WERI-Rb-1 (cell line): ENCODE measurements around the gene ZNF774.

ENCODE experiments used
- DNase-seq: peaks from one replicate; pipeline ENCODE4 v3.0.0-alpha.2; 2020
- H3K27ac ChIP-seq: fragments of 250-450 bp; sonication (Bioruptor Pico); 2 replicates; pipeline ENCODE4 v1.5.1; 2020; ENCODE audit warnings: mild to moderate bottlenecking, moderate library complexity
- H3K27me3 ChIP-seq: fragments of 250-450 bp; sonication (Bioruptor Pico); 2 replicates; pipeline ENCODE4 v1.5.1; 2021; ENCODE audit warnings: mild to moderate bottlenecking, low read depth, moderate library complexity; ENCODE audit not compliant: insufficient read depth, severe bottlenecking
- H3K36me3 ChIP-seq: fragments of 250-450 bp; sonication (Bioruptor Pico); 2 replicates; pipeline ENCODE4 v1.5.1; 2020; ENCODE audit warnings: mild to moderate bottlenecking, moderate library complexity
- H3K4me3 ChIP-seq: 2 replicates; pipeline ENCODE4 v1.5.1; 2011; ENCODE audit warnings: low read depth, mild to moderate bottlenecking, control low read depth, low read length
- H3K9me3 ChIP-seq: fragments of 250-450 bp; sonication (Bioruptor Pico); 2 replicates; pipeline ENCODE4 v1.5.1; 2021; ENCODE audit warnings: mild to moderate bottlenecking, moderate library complexity; ENCODE audit not compliant: severe bottlenecking
- TF ChIP-seq, protein P1 (sequence below): IDR thresholded peaks from 2 replicates; pipeline ENCODE4 v1.5.1; 2011; ENCODE audit warnings: low read depth, mild to moderate bottlenecking, control low read depth, inconsistent platforms, low read length

ZNF774 gene

DNA sequence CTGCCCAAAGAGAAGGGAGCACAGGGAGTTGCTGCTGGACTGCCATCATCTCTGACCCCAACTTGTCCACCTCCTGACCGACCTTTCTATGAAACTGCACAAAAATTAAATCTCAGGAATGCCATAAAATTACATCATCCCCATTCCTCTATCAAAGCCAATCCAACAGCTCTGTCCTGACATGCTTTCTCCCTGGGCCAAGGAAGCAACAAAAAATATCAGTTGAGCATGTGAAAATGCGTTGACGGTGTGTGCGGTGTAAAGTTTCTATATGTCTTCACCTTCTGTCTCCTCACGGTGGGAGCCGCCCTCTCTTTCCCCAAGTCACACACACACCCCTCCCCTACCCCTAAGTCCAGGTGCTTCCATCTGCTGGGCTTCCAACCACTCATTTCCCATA lies 3.6 kb upstream of the ZNF774 start:
- no peak overlapping the region for H3K27ac ChIP-seq
- DNase-seq, result no peak
- H3K4me3 ChIP-seq, result no peak overlapping the region
- H3K27me3 ChIP-seq, result no peaks in the 10 kb centered on the region
- TF ChIP-seq, protein P1, sequence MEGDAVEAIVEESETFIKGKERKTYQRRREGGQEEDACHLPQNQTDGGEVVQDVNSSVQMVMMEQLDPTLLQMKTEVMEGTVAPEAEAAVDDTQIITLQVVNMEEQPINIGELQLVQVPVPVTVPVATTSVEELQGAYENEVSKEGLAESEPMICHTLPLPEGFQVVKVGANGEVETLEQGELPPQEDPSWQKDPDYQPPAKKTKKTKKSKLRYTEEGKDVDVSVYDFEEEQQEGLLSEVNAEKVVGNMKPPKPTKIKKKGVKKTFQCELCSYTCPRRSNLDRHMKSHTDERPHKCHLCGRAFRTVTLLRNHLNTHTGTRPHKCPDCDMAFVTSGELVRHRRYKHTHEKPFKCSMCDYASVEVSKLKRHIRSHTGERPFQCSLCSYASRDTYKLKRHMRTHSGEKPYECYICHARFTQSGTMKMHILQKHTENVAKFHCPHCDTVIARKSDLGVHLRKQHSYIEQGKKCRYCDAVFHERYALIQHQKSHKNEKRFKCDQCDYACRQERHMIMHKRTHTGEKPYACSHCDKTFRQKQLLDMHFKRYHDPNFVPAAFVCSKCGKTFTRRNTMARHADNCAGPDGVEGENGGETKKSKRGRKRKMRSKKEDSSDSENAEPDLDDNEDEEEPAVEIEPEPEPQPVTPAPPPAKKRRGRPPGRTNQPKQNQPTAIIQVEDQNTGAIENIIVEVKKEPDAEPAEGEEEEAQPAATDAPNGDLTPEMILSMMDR, result no peak
- no peaks in the 10 kb centered on the region for H3K36me3 ChIP-seq
- H3K9me3 ChIP-seq, result no peaks in the 10 kb centered on the region

DNA sequence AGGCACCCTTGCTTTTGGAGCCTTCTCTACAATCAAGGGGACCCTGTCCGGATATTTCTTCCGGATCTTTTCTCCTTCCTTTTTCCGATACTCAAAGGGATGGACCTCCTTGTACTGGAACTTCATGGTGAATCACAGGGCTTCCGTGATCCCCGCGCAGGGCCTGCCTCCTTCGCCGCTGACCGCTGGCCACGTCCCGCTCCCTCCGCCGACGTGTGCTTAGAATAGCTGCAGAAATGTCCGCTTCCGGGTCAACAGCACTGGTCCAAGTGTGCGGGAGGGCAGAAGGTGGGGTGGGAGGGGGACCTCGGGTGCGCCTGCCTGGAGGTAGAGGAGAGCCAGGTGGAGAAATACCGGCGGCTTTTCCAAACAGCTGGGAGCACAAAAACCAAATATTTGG lies 3.0 kb upstream of the ZNF774 start:
- no peak overlapping the region for H3K27ac ChIP-seq
- no peak overlapping the region for H3K4me3 ChIP-seq
- DNase-seq, result no peak
- no peaks in the 10 kb centered on the region for H3K36me3 ChIP-seq
- no peaks in the 10 kb centered on the region for H3K9me3 ChIP-seq
- TF ChIP-seq, protein P1, result no peak
- H3K27me3 ChIP-seq, result no peaks in the 10 kb centered on the region

DNA sequence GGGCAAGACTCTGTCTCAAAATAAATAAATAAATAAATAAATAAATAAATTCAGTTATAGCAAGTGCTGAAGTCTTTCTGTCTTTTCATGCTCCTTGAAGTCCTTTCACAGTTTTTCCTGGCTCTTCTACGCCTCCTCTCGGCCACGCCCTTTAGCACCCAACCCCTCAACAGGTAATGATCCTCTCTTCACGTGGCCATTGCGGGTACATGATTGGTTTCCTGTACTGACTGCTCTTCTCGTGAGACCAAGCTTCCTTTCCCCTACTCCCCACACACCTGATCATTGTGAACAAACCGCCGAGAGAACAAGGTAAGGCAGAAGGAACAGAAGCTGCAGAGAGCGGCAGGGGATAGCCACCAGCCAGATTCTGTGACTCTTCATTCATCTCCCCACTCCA lies 2.3 kb upstream of the ZNF774 start:
- no peak overlapping the region for H3K4me3 ChIP-seq
- no peaks in the 10 kb centered on the region for H3K36me3 ChIP-seq
- DNase-seq, result no peak
- H3K27me3 ChIP-seq, result no peaks in the 10 kb centered on the region
- TF ChIP-seq, protein P1, result no peak
- H3K27ac ChIP-seq, result no peak overlapping the region
- H3K9me3 ChIP-seq, result no peaks in the 10 kb centered on the region

DNA sequence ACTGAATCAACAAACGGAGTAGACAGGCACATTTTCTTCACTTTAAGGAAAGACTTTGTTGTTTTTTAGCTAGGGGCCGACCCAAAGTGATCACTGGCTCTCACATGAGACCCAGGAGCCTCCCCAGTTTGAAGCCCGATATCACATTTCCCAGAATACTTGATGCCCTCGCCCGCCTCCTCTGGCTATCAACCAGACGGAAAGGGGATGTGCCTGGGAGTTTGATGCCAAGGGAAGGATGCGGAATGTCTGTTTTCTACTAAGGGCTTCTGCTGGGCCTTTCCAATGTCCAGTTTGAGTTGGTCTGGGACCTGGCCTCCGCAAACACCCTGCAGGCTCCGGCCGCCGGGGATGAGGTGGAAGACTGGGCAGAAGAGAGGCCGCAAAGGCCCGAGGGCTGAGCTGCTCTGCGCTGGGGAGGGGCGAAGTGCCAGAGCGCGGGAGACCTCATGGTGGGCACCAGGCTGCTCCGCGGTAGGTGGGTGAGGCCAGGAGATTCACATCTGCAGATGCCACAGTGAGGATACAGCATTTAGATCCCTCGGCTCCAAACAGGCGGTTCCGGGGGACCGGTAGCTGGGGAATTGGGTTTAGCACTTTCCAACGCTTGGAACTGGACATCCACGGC lies 491 bp upstream of the ZNF774 start:
- Histone ChIP-seq H3K27ac (peak overlapping the region; percentile 28; the same call in 1 of the 2 replicates), H3K4me3 (peak overlapping the region; percentile 88), H3K9me3 (no peaks in the 10 kb centered on the region), H3K27me3 (no peaks in the 10 kb centered on the region), H3K36me3 (no peaks in the 10 kb centered on the region)
- TF ChIP-seq, protein P1, result no peak
- no peak for DNase-seq

DNA sequence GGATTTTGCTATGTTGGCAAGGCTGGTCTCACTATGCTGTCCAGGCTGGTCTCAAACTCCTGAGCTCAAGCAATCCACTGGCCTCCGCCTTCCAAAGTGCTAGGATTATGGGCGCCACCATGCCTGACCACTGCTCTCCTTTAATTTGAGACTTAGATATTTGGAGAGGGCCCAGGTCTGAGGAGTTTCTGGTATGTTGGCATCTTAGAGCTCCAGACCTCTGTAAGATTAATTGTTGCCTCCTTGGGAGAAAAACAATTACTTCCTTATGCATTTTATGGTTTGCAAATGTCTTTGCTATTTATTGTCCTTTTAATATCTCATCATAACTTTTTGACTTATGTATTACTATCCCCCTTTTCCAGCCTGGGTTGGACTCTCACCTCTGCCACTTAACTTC lies 2.9 kb downstream of the ZNF774 start:
- Histone ChIP-seq H3K27me3 (no peaks in the 10 kb centered on the region), H3K36me3 (peaks cover under 1% of the 10 kb centered on the region), H3K9me3 (no peaks in the 10 kb centered on the region), H3K4me3 (no peak overlapping the region), H3K27ac (no peak overlapping the region)
- TF ChIP-seq, protein P1, result no peak
- no peak for DNase-seq
